Stomach (tissue), 4 donors: ENCODE measurements around the gene SMIM45.

Source experiments
- CTCF ChIP-seq, 7 experiments: fragments of 450-650 bp in 4 of 7; fragments of 200-600 bp in 3 of 7; sonication (generic) in 3 of 7; IDR thresholded peaks; one replicate each; pipeline ENCODE4 v1.5.1; 2016 to 2019; ENCODE audit warnings: antibody characterized with exemption in 7 of 7, control low read depth in 2 of 7, mild to moderate bottlenecking in 1 of 7
- EP300 ChIP-seq: sonication (generic); formaldehyde crosslinking; IDR thresholded peaks from one replicate; pipeline ENCODE4 v1.6.1; 2017; ENCODE audit warnings: antibody characterized with exemption
- POLR2A ChIP-seq, 4 donors: fragments of 450-650 bp; IDR thresholded peaks; one replicate each; pipeline ENCODE4 v1.6.1; 2016; ENCODE audit warnings: antibody characterized with exemption in 4 of 4, control low read depth in 2 of 4, mild to moderate bottlenecking in 1 of 4, moderate library complexity in 1 of 4
- POLR2AphosphoS5 ChIP-seq, 3 donors: sonication (generic); formaldehyde crosslinking; IDR thresholded peaks; one replicate each; pipeline ENCODE4 v1.6.1; 2016; ENCODE audit warnings: antibody characterized with exemption in 3 of 3

GRCh38 chr22:41970601-41971000 lies 18.7 kb downstream of the SMIM45 start:
- no peak for TF ChIP-seq POLR2A (IDR thresholded peaks at IDR 0.05)
- no peak for TF ChIP-seq CTCF (IDR thresholded peaks at IDR 0.05)
- no peak for TF ChIP-seq POLR2AphosphoS5 (IDR thresholded peaks at IDR 0.05)
- TF ChIP-seq EP300 = no peak
